ENCODE data around the gene DTX3. TPM values are rescaled to one million over a fixed set of nuclear protein-coding genes. Genes with fewer than 3 reads are reported as not detected.

DTX3 gene
- polyA plus RNA-seq, 3 donors, result 0.08 to 1.3 TPM; not detected in 1

- H3K4me1 ChIP-seq (ENCODE audit: control insufficient read depth in 1 of 2, insufficient read depth in 2 of 2, low read length in 2 of 2), result no peaks in the 10 kb centered on the region
- no peak overlapping the region for H3K27ac Mint-ChIP-seq
Observed at GRCh38 chr12:57657744-57658143, 53.1 kb downstream of the DTX3 start.

GRCh38 chr12:57658890-57659289 lies 54.3 kb downstream of the DTX3 start:
- intact Hi-C loops (cut with micrococcal nuclease), result no loop called here
- WGBS (ENCODE audit: insufficient coverage), result 100% methylated on average over 1 of the region's 3 CpGs
- Histone ChIP-seq H3K27me3 (ENCODE audit: control insufficient read depth in 2 of 2, insufficient read depth in 2 of 2, low read length in 2 of 2) (no peaks in the 10 kb centered on the region), H4K20me1 (ENCODE audit: insufficient read depth, low read length) (no peaks in the 10 kb centered on the region), H3K27ac (ENCODE audit: low read depth in 1 of 2, low read length in 2 of 2) (no peak overlapping the region), H3K9ac (ENCODE audit: insufficient read depth, low read length, poor library complexity, severe bottlenecking) (no peak overlapping the region), H3K4me2 (replicated peaks; ENCODE audit: extremely low read depth, low read length, poor library complexity, severe bottlenecking) (no peak overlapping the region), H3K79me2 (ENCODE audit: insufficient read depth, low read length) (no peaks in the 10 kb centered on the region), H3K4me3 (replicated peaks in 1 of 3; ENCODE audit: low read depth in 2 of 3, low read length in 3 of 3) (no peak overlapping the region), H2AFZ (ENCODE audit: insufficient read depth, low read depth, low read length, poor library complexity, severe bottlenecking) (no peak overlapping the region), H3K4me1 (ENCODE audit: control insufficient read depth in 1 of 2, insufficient read depth in 2 of 2, low read length in 2 of 2) (no peaks in the 10 kb centered on the region), H3K36me3 (replicated peaks in 1 of 2; ENCODE audit: control insufficient read depth in 1 of 2, insufficient read depth in 2 of 2, low read length in 2 of 2) (no peaks in the 10 kb centered on the region), H3K9me3 (replicated peaks in 1 of 2; ENCODE audit: control insufficient read depth in 1 of 2, insufficient read depth in 1 of 2, low read length in 2 of 2) (peaks cover 14 to 18% of the 10 kb centered on the region in 2 donors)
- Mint-ChIP-seq H3K36me3 (no peaks in the 10 kb centered on the region), H3K27me3 (ENCODE audit: low read depth in 3 of 3) (peaks cover 0 to 13% (median 13%) of the 10 kb centered on the region in 3 donors), H3K9me3 (peaks cover 12 to 33% (median 26%) of the 10 kb centered on the region in 7 donors), H3K4me1 (no peaks in the 10 kb centered on the region), H3K27ac (no peak overlapping the region), H3K4me3 (no peak overlapping the region)
- no peak for TF ChIP-seq CTCF (IDR thresholded peaks at IDR 0.05)
- no peak for DNase-seq

More at GRCh38 chr12:57657744-57658143, 53.1 kb downstream of the DTX3 start:
- Histone ChIP-seq H3K9ac (ENCODE audit: insufficient read depth, low read length, poor library complexity, severe bottlenecking) (no peak overlapping the region), H3K27me3 (ENCODE audit: control insufficient read depth in 2 of 2, insufficient read depth in 2 of 2, low read length in 2 of 2) (no peaks in the 10 kb centered on the region), H3K4me2 (replicated peaks; ENCODE audit: extremely low read depth, low read length, poor library complexity, severe bottlenecking) (no peak overlapping the region), H3K9me3 (replicated peaks in 1 of 2; ENCODE audit: control insufficient read depth in 1 of 2, insufficient read depth in 1 of 2, low read length in 2 of 2) (peaks cover 15 to 18% of the 10 kb centered on the region in 2 donors), H2AFZ (ENCODE audit: insufficient read depth, low read depth, low read length, poor library complexity, severe bottlenecking) (no peak overlapping the region), H4K20me1 (ENCODE audit: insufficient read depth, low read length) (no peaks in the 10 kb centered on the region), H3K36me3 (replicated peaks in 1 of 2; ENCODE audit: control insufficient read depth in 1 of 2, insufficient read depth in 2 of 2, low read length in 2 of 2) (no peaks in the 10 kb centered on the region), H3K4me3 (replicated peaks in 1 of 3; ENCODE audit: low read depth in 2 of 3, low read length in 3 of 3) (no peak overlapping the region), H3K27ac (ENCODE audit: low read depth in 1 of 2, low read length in 2 of 2) (no peak overlapping the region), H3K79me2 (ENCODE audit: insufficient read depth, low read length) (no peaks in the 10 kb centered on the region)
- WGBS (ENCODE audit: insufficient coverage), result 100% methylated on average over 1 of the region's 3 CpGs
- Mint-ChIP-seq H3K36me3 (no peaks in the 10 kb centered on the region), H3K9me3 (peaks cover 9 to 35% (median 28%) of the 10 kb centered on the region in 7 donors), H3K4me1 (no peaks in the 10 kb centered on the region), H3K4me3 (no peak overlapping the region), H3K27me3 (ENCODE audit: low read depth in 3 of 3) (peaks cover 0 to 13% (median 13%) of the 10 kb centered on the region in 3 donors)
- intact Hi-C loops (cut with micrococcal nuclease), result no loop called here
- no peak for DNase-seq
- no peak for TF ChIP-seq CTCF (IDR thresholded peaks at IDR 0.05)

Other genes starting within 250 kb of the DTX3 start
- gene R3HDM2, start 173.8 kb upstream of the DTX3 start, polyA plus RNA-seq, result 10 to 100 TPM in 1 of 3 donors, 1 to 10 TPM in 2; 4.2 to 69.4 (median 7.3) TPM
- not detected for gene INHBC, start 170.0 kb upstream of the DTX3 start, polyA plus RNA-seq
- not detected for gene INHBE, start 149.5 kb upstream of the DTX3 start, polyA plus RNA-seq
- gene GLI1, start 145.0 kb upstream of the DTX3 start, polyA plus RNA-seq, result under 1 TPM in 1 of 3 donors, not detected in 2; 0.05 TPM
- 100 to 1,000 TPM; 211 to 581 (median 213) TPM for gene ARHGAP9, start 125.0 kb upstream of the DTX3 start, polyA plus RNA-seq
- gene MARS1, start 116.8 kb upstream of the DTX3 start, polyA plus RNA-seq, result 100 to 1,000 TPM in 1 of 3 donors, 10 to 100 TPM in 2; 63.5 to 164 (median 79.8) TPM
- 100 to 1,000 TPM in 1 of 3 donors, 1 to 10 TPM in 2; 9.3 to 163 (median 9.4) TPM for gene DDIT3, start 84.3 kb upstream of the DTX3 start, polyA plus RNA-seq
- gene MBD6, start 82.0 kb upstream of the DTX3 start, polyA plus RNA-seq, result 10 to 100 TPM in 1 of 3 donors, 1 to 10 TPM in 2; 2.4 to 47.7 (median 2.6) TPM
- 10 to 100 TPM; 72.8 to 94.5 (median 82.2) TPM for gene DCTN2, start 57.6 kb upstream of the DTX3 start, polyA plus RNA-seq
- under 1 TPM in 1 of 3 donors, not detected in 2; 0.01 TPM for gene KIF5A, start 54.8 kb upstream of the DTX3 start, polyA plus RNA-seq
- 10 to 100 TPM; 12.3 to 18.6 (median 16.9) TPM for gene PIP4K2C, start 13.6 kb upstream of the DTX3 start, polyA plus RNA-seq
- not detected for gene ARHGEF25, start 6.6 kb downstream of the DTX3 start, polyA plus RNA-seq
- gene B4GALNT1, start 28.4 kb downstream of the DTX3 start, polyA plus RNA-seq, result not detected
- gene OS9, start 89.3 kb downstream of the DTX3 start, polyA plus RNA-seq, result 100 to 1,000 TPM in 2 of 3 donors, 10 to 100 TPM in 1; 90.9 to 484 (median 128) TPM
- 1 to 10 TPM in 1 of 3 donors, under 1 TPM in 2; 0.20 to 3.4 (median 0.65) TPM for gene AGAP2, start 133.9 kb downstream of the DTX3 start, polyA plus RNA-seq
- 10 to 100 TPM; 20.6 to 48.1 (median 43.0) TPM for gene TSPAN31, start 140.2 kb downstream of the DTX3 start, polyA plus RNA-seq
- gene CDK4, start 147.5 kb downstream of the DTX3 start, polyA plus RNA-seq, result 10 to 100 TPM; 26.2 to 38.4 (median 27.4) TPM
- gene MARCHF9, start 150.3 kb downstream of the DTX3 start, polyA plus RNA-seq, result 1 to 10 TPM in 1 of 3 donors, under 1 TPM in 2; 0.14 to 9.5 (median 0.23) TPM
- gene CYP27B1, start 162.3 kb downstream of the DTX3 start, polyA plus RNA-seq, result under 1 TPM in 1 of 3 donors, not detected in 2; 0.81 TPM
- gene METTL1, start 167.3 kb downstream of the DTX3 start, polyA plus RNA-seq, result 1 to 10 TPM; 3.4 to 5.0 (median 3.7) TPM
- gene EEF1AKMT3, start 167.8 kb downstream of the DTX3 start, polyA plus RNA-seq, result 1 to 10 TPM; 3.4 to 4.2 (median 3.4) TPM
- 10 to 100 TPM in 2 of 3 donors, 1 to 10 TPM in 1; 4.5 to 22.6 (median 21.8) TPM for gene TSFM, start 178.0 kb downstream of the DTX3 start, polyA plus RNA-seq
- 1 to 10 TPM in 1 of 3 donors, under 1 TPM in 1, not detected in 1; 0.11 to 7.2 TPM for gene AVIL, start 213.9 kb downstream of the DTX3 start, polyA plus RNA-seq
- gene CTDSP2, start 241.9 kb downstream of the DTX3 start, polyA plus RNA-seq, result 100 to 1,000 TPM in 1 of 3 donors, 10 to 100 TPM in 2; 59.1 to 148 (median 70.2) TPM